C4-2B (cell line): ENCODE measurements around the gene NACA.

Experiments used
- CTCF ChIP-seq: fragments of 450-650 bp; conservative IDR thresholded peaks from 2 replicates; pipeline ENCODE4 v1.5.1; 2017; ENCODE audit warnings: mild to moderate bottlenecking
- ZFX ChIP-seq: fragments of 450-650 bp; IDR thresholded peaks from 2 replicates; pipeline ENCODE4 v1.6.1; 2017

GRCh38 chr12:56724972-56725722, at the start of gene NACA:
- TF ChIP-seq CTCF (no peak), ZFX (peak; percentile 43; the same call in 1 of the 2 replicates)
